ENCODE measurements around the gene RFX4. TPM values are rescaled to one million over a fixed set of nuclear protein-coding genes. Genes with fewer than 3 reads are reported as not detected.

Gene RFX4
- polyA plus RNA-seq, 2 of the 4 experiments (the other 2 are of a cell fraction) = not detected

DNA sequence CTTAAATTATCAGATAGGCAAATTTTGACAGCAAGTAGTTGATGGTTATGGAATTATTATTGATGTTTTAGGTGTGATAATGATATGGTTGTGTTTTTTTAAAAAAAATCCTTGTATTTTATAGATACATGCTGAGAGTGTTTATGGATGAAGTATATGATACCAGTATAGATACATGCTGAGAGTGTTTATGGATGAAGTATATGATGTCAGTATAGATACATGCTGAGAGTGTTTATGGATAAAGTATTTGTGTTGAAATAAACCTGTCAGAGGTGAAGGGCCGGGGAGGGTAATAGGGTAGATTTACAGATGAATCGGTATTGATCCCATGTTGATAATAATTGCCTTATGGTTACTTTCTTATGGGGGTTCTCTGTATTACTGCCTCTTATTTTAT lies 6.0 kb upstream of the RFX4 start:
- 27% methylated on average over 2 of the region's 2 CpGs for WGBS (ENCODE audit: missing lambda C conversion rate)
- H3K4me2 ChIP-seq = no peak overlapping the region
- no peak overlapping the region for H3K27ac ChIP-seq
- CTCF ChIA-PET = no interaction called here
- TF ChIP-seq POLR2AphosphoS2 (conservative IDR thresholded peaks at IDR 0.05; ENCODE audit: low read length) = no peak
- TF ChIP-seq RNF2 (IDR thresholded peaks at IDR 0.05; ENCODE audit: borderline replicate concordance, low read depth) = no peak
- TF ChIP-seq CHD4 (IDR thresholded peaks at IDR 0.05; ENCODE audit: borderline replicate concordance) = no peak
- TF ChIP-seq MAFK (IDR thresholded peaks at IDR 0.05; ENCODE audit: partially characterized antibody) = no peak
- no peak for TF ChIP-seq EHF (CRISPR knock-in tag; IDR thresholded peaks at IDR 0.05)
- no peak for TF ChIP-seq SREBF2 (IDR thresholded peaks at IDR 0.05)
- TF ChIP-seq CBX8 (IDR thresholded peaks at IDR 0.05) = no peak
- no peak for TF ChIP-seq NFE2L2 (conservative IDR thresholded peaks at IDR 0.05; ENCODE audit: low read length)
- no peak for TF ChIP-seq RARB (CRISPR knock-in tag; IDR thresholded peaks at IDR 0.05)
- no peak for TF ChIP-seq ESRRA (IDR thresholded peaks at IDR 0.05; ENCODE audit: borderline replicate concordance, low read length)
- no peak for TF ChIP-seq CEBPB (IDR thresholded peaks at IDR 0.05)
- TF ChIP-seq EP300 (IDR thresholded peaks at IDR 0.05) = no peak
- TF ChIP-seq POLR2A (IDR thresholded peaks at IDR 0.05; ENCODE audit: low read length) = no peak
- TF ChIP-seq ZFP36 (IDR thresholded peaks at IDR 0.05; ENCODE audit: borderline replicate concordance, partially characterized antibody) = no peak
- no peak for TF ChIP-seq KDM5A (IDR thresholded peaks at IDR 0.05)
- no peak for TF ChIP-seq BHLHE40 (IDR thresholded peaks at IDR 0.05; ENCODE audit: low read depth, low read length)
- TF ChIP-seq HOXB13 (CRISPR knock-in tag; IDR thresholded peaks at IDR 0.05; ENCODE audit: low read depth) = no peak
- no peak for TF ChIP-seq KDM1A (IDR thresholded peaks at IDR 0.05; ENCODE audit: low read depth)
- FAIRE-seq (no peak), DNase-seq (ENCODE audit: low read depth in 1 of 2, low spot score in 1 of 2) (no peak), ATAC-seq (no peak)
- no peaks in the 10 kb centered on the region for H3K9me3 ChIP-seq
- H3K4me3 ChIP-seq = no peak overlapping the region
- POLR2A ChIA-PET = no interaction called here
- peaks cover 8% of the 10 kb centered on the region; the same call in 2 of the 3 replicates for H3K4me1 ChIP-seq

DNA sequence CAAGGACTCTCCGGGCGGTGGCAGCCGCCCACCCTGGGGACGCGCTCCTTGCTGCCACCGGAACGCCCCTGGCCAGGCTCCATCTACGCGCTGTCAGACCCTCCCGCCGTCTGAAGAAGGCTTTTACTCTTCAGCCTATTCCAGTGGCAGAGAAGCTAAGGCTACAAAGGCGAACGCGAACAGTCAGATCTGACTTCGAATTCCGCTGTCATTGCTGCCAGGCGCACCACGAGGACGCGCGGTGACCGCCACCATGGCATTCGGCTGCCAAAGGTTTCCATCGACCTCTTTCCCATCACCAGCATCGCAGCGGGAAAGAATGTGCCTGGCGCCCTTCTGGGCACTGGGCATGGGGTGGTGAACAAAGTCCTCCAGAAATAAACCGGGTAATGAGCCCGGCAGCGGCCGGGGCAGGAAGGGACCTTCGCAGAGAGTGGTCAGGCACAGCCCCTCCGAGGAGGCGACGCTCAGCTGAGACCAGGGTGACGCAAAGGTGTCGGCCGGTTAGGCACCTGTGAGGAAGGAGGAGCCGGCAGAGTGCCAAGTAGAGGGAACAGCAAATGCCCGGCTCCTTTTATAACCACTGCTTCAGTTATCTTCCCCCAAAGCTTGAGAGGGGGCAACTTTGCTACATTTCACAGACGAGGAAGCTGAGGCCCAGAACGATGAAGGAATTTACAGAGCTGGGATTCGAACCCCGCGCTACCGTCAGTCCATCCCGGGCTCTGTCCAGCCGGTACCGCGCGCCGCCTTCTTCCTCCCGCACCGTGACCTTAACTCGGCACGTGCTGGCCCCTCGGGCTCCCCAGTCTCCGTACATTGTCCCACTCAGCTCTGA lies 1.9 kb upstream of the RFX4 start:
- ChIA-PET CTCF (interaction anchor here (0.7 to 1.3 kb wide), 2 partner anchors 9 to 260 kb away, joined by 3 to 4 read pairs; no protein-coding TSS in a partner anchor), POLR2A (no interaction called here)
- peak overlapping the region; percentile 86 for H3K4me2 ChIP-seq
- no peak overlapping the region for H3K27ac ChIP-seq
- DNase-seq (ENCODE audit: low read depth in 1 of 2, low spot score in 1 of 2) (no peak), FAIRE-seq (no peak), ATAC-seq (no peak)
- H3K9me3 ChIP-seq = no peaks in the 10 kb centered on the region
- TF ChIP-seq EP300 (IDR thresholded peaks at IDR 0.05) = no peak
- TF ChIP-seq, protein P1, sequence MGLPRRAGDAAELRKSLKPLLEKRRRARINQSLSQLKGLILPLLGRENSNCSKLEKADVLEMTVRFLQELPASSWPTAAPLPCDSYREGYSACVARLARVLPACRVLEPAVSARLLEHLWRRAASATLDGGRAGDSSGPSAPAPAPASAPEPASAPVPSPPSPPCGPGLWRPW (IDR thresholded peaks at IDR 0.05) = no peak
- TF ChIP-seq CBX2 (IDR thresholded peaks at IDR 0.05; ENCODE audit: borderline replicate concordance, low read depth) = no peak
- no peak for TF ChIP-seq ZSCAN20 (CRISPR knock-in tag; IDR thresholded peaks at IDR 0.05)
- TF ChIP-seq KDM1A (IDR thresholded peaks at IDR 0.05; ENCODE audit: low read depth) = no peak
- TF ChIP-seq, protein P2, sequence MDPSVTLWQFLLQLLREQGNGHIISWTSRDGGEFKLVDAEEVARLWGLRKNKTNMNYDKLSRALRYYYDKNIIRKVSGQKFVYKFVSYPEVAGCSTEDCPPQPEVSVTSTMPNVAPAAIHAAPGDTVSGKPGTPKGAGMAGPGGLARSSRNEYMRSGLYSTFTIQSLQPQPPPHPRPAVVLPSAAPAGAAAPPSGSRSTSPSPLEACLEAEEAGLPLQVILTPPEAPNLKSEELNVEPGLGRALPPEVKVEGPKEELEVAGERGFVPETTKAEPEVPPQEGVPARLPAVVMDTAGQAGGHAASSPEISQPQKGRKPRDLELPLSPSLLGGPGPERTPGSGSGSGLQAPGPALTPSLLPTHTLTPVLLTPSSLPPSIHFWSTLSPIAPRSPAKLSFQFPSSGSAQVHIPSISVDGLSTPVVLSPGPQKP (IDR thresholded peaks at IDR 0.05; ENCODE audit: low read depth, low read length) = no peak
- no peak for TF ChIP-seq RFX5 (IDR thresholded peaks at IDR 0.05)
- no peak for TF ChIP-seq NFE2L2 (conservative IDR thresholded peaks at IDR 0.05; ENCODE audit: low read length)
- no peak for TF ChIP-seq ZC3H11A (IDR thresholded peaks at IDR 0.05)
- TF ChIP-seq ZNF302 (CRISPR knock-in tag; IDR thresholded peaks at IDR 0.05) = no peak
- TF ChIP-seq BHLHE40 (IDR thresholded peaks at IDR 0.05; ENCODE audit: low read depth, low read length) = no peak
- no peak for TF ChIP-seq CHD4 (IDR thresholded peaks at IDR 0.05; ENCODE audit: borderline replicate concordance)
- no peak for TF ChIP-seq FOXS1 (CRISPR knock-in tag; IDR thresholded peaks at IDR 0.05)
- TF ChIP-seq RNF2 (IDR thresholded peaks at IDR 0.05; ENCODE audit: borderline replicate concordance, low read depth) = no peak
- TF ChIP-seq MYC (IDR thresholded peaks at IDR 0.05; ENCODE audit: borderline replicate concordance, low read length) = no peak
- no peak for TF ChIP-seq NR3C1 (IDR thresholded peaks at IDR 0.05)
- TF ChIP-seq, protein P3, sequence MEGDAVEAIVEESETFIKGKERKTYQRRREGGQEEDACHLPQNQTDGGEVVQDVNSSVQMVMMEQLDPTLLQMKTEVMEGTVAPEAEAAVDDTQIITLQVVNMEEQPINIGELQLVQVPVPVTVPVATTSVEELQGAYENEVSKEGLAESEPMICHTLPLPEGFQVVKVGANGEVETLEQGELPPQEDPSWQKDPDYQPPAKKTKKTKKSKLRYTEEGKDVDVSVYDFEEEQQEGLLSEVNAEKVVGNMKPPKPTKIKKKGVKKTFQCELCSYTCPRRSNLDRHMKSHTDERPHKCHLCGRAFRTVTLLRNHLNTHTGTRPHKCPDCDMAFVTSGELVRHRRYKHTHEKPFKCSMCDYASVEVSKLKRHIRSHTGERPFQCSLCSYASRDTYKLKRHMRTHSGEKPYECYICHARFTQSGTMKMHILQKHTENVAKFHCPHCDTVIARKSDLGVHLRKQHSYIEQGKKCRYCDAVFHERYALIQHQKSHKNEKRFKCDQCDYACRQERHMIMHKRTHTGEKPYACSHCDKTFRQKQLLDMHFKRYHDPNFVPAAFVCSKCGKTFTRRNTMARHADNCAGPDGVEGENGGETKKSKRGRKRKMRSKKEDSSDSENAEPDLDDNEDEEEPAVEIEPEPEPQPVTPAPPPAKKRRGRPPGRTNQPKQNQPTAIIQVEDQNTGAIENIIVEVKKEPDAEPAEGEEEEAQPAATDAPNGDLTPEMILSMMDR (IDR thresholded peaks at IDR 0.05) = no peak
- no peak for TF ChIP-seq RARB (CRISPR knock-in tag; IDR thresholded peaks at IDR 0.05)
- TF ChIP-seq SMC3 (IDR thresholded peaks at IDR 0.05) = no peak
- H3K4me3 ChIP-seq = peak overlapping the region; percentile 38; the same call in 2 of the 3 replicates
- peaks cover 46% of the 10 kb centered on the region for H3K4me1 ChIP-seq
- 55% methylated on average over 57 of the region's 58 CpGs for WGBS (ENCODE audit: missing lambda C conversion rate)

All from A549 (cell line).